Stimulated activated CD8-positive, alpha-beta memory T cell treated with anti-CD3 and anti-CD28 coated beads, Interleukin-7, amount 100 ng/mL, for 24 hours (primary cell): ENCODE data around the gene KRT83.
"Not testable (repeated sequence)": the region's sequence is repeated elsewhere in the genome, so short reads cannot be mapped to it uniquely, and the experiment has no call there.

Experiments
- DNase-seq: peaks from one replicate; pipeline ENCODE4 v3.0.0-alpha.2; 2020; ENCODE audit warnings: low read depth

The KRT83 gene

DNA sequence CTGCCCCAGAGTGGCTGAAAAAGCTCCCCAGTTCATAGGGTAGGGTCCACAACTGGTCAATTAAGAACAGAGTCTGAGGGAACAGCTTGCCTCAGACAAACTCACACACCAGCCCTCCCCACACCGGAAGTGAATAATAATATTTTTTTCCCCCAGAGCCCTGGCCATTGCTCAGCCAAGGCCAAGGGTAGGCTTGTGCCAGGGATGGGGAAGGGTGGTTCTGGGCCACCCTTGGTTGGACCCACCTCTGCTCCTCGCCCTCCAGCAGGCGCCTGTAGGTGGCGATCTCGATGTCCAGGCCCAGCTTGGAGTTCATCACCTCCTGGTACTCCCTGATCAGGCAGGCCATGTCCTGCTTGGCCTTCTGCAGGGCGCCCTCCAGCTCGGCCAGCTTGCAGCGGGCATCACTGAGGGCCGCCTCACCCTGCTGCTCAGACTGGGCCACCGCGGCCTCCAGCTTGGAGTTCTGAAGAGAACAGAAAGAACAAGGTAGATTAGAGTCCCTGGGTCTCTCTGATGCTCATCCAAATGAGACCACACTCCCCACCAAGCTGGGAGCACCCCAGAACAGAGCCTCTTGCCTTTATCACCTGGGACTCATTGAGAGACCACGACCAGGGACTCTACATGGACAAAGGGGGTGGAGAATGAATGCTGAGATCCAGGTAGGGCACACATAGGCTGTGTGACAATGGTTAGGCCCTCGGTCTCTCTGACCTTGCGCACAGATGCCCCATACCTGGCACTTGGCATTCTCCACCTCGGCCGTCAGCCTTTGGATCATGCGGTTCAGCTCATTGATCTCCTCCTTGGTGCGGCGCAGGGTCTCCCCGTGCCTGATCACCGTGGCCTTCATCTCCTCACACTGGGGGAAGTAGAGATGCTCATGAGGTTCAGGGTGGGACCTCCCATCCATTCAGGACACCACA is 34.1 kb downstream of the KRT83 start:
- DNase-seq = not testable (repeated sequence)

DNA sequence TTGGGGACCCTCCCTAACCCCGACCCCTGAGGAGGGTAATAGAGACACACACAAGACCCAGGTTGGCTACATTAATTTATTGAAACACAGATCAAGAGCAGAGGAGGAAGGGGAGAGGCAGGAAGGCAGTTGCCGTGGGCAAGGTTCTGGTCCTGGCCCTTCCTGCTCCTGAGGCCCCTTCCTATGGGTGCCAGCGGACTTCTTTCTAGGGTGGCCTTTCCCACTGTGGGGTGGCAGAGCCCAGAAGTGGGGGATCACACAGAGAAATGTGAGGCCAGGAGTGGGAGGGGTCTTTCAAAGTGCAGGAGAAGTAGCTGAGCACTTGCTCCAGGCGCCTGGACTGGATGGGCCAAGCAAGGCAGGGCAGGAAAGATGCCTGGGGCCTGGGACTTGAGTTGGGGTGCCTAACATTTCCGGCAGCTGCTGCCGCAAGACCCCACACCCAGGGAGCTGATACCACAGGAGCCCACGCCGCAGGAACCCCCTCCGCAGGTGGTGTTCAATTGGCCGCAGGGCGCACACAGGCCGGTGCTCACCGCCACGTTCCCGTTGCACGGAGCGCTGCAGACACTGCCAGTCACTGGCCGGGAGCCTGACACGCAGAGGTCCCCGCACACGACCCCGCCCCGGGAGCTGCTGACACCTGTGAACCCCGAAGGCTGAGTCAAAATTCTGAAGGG is 35.2 kb downstream of the KRT83 start:
- DNase-seq = no peak

DNA sequence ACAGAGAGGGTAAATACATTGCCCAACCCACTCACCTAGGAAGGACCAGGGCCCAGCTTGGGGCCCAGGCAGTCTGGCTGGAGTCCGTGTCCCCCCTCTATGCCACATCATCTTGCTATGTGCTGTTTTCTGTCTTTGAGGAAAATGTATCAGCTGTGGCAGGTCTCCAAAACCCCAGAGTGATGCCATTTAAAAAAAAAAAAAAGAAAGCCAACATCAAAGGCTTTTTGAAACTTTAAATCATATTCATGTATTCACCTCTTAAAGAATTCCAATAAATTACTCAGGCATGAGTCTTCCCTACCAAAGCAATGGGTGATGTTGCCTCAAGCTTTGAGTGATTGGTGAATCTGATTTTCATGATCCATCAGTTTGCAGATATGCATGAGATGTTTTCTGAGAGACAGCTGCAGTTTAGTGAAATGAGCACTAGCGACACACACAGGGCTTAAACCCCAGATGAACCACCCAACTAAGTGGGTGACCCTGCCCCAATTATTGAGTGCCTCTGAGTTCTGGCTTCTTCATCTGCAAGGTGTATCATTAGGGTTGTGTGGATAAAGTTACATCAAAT is 35.9 kb downstream of the KRT83 start:
- DNase-seq = no peak

DNA sequence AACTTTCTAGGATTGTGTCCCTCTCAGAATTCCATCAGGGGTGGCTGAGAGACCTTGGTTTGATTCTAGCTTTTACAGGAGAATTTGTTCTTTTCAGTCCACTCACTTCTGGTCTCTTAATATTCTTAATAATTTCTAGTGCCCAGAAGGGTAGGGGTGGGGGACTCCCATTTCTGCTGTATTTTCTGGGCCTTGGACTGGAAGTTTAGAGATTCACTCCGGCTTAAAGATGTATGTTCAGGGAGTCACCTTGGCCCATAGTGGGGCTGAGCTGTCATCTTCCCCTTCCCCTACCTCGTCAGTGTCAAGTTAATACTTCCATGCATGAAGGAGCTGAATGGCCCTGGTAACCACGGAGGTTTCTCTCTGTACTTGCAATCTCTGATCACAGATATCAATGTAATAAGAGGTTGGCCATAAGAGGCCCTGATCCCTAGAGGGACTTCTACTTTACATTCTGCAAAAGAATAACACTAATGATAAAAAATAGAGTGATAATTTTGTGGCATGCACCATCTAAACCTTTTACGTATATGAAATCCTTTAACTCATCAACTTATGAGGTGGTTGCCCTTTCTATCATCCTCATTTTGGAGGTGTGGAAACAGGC is 36.5 kb downstream of the KRT83 start:
- no peak for DNase-seq

DNA sequence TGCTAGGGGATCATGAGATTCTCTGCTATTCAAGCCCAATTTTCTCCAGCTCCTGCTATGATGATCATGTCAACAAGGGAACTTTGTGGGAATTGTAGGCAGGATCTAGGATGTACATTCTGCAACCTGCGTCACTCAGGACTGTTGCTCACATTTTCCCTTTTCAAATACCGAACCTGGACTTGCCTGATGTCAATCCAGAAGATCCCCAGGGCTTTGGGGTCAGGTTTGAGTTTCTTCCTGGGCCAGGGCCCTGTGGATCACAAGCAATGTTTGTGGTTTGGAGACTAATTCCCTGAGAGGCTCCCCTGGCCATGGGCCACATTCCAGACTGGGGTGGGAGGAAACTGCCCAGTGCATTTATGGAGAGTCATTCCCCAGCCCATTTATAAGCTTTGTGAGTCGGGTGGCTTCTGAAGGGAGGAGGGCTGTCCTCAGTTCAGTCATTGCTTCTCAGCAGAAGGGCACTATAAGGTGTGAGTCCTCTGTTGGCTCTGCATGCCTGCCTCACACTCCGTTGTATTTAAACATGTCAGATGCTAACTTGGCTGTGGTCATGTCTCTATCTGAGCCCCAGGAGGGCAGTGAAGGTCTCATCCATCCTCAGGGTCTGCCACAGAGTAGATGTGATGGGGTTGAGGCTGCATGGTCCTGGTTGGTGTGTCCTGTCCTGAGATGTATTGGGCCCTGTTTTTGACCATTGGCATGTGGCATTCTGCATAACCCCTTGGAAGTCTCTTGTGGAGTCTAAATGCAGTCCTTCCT is 40.2 kb downstream of the KRT83 start:
- no peak for DNase-seq

DNA sequence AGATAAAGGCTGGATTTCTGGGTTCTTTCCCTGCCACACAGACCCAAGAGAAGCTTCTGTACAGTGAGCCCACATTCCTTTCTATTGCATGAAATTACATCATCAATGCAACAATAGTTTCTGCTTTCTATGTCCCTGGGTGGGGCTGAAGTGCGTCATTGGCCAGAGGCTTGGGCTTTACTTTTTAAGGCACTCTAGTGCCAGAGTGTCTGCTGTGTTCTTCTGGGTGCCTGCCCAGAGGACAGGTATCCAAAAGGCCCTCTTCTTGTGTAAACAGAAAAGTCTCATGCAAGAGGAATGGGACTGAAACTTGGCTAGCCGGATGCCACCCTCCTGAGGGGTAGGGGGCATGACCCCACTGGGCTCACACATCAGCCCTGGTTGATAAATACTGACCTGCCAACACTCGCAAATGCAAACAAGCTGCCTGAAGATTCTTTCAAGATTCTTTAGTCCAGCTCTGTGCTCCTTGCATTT is 40.8 kb downstream of the KRT83 start:
- DNase-seq = no peak

DNA sequence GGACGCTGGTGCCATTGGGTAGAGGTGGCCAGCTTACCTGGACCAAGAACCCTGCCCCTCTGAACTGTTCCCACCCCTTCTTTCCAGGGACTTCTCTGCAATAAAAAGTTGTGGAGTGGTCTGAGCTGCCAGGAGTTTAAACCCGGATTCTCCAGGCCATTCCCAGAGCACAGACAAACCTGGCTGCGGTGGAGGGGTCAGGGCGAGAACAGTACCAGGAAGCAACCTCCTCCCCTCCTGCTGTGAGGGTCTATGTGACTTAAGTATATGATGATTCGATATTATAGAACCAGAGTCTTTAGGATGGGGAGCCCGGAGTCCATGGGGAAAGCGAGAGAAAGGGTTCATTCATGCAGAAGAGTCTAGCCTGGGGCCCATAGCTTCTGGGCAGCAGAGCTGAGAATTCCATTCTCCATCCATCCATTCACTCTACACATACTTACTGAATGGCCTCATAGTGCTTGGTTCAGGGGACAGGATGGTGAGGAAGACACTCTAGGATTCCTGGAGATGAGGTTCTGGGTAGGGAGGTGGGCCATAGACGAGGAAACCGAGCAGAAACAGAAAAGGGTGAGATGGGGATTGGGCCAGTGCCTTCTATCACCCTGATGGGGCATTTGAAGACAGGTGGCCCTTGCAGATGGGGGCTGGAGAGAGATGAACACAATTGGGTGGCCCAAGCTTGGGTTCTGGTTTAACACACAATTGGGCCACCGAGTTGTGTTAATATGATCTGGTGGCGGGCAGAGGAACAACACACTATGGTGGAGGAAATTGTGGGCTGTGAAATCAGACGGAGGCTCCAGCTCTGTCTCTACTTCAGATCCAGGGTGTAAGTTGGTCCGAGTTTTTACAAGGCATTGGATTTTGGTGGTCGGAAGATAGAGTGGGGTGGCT is 41.5 kb downstream of the KRT83 start:
- no peak for DNase-seq

DNA sequence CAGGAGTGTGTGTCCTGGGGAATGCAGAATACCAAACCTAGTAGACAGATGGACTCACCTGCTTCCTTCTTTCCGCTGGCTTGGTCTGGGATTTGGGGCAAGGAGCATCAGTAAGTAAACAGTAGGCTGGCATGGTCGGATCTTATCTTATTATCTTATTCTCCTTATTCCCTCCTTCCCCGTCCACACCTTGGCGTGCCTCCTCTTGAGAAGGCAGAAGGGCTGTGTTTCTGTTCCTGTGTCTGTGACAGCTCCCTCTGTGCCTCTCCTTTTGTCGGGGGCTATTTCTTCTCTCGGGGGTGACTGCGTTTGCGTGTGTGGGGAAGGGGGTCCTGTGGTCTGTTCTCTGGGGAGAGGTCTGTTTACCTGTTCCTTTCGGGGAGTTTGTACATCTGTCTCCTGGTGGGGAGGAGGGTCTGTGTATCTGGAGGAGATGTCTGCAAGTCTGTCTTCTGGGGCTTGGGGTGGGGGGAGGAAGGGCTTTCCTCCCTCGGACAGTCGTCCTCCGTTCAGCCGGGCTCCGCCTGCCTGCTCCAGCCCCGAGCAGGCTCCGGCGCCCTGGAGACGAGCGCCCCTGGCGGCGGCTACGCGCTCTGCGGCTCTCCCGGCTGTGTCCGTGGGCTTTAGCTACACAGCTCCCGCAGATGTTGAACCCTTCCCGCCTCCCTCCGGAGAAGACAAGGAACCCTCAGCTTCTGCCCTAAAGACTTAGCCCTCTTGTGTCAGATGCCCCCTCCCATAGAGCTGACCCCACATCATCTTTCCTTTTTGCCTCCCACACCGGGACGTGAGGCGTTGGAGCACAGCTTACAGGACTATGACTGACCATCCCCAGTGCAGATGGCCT is 42.4 kb downstream of the KRT83 start:
- DNase-seq = peak; percentile 57

DNA sequence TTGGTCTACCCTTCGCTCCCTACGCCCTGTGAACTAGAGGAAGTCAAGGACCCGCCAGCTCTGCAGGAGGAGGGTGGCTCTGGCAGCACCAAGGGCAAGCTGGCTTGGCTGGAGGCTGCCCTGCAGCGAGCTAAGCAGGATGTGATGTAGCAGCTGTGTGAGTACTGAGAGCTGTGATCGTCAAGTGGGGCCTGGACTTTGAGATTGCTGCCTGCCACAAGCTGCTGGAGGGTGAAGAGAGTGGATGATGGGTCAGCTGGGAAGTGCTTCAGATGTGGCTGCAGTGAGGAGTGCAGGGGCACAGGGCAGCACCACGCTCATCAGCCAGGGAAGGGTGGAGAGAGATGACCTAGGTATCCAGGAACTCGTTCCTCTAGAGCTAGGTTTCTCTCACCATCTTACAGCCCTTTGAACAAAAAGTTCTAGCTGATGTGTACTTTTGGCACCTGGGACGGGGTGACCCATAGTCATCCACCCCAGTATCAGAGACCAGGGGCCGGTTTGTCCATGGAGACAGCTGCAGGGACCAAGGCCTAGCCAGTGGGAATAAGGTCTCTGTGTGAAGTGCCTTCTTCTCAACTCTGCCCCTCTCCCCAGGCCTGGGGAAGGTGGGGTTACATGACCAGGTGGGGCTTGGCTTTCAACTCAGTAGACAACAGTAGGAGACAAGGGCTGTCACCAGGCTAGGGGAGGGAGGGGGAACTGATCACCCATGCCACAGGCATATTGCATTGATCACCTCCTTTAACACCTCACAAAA is 43.5 kb downstream of the KRT83 start:
- DNase-seq = no peak

DNA sequence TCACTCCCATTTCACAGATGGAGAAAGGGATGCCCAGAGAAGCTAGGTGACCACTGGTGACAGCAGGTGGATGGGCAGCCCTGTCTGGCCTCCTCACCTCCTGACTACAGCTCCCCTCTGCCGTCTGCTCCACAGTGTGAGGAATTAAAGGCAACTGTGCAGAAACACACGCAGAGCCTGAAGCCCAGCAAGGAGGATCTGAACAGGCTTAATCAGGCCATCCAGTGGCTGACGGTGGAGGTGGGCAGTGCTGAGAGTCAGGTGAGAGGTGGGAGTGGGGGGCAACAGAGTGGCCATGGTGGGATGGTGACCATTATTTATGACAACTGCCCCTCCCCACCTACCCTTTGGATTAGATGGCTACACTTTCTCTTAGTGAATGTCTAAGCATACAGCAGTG is 45.5 kb downstream of the KRT83 start:
- DNase-seq = no peak

DNA sequence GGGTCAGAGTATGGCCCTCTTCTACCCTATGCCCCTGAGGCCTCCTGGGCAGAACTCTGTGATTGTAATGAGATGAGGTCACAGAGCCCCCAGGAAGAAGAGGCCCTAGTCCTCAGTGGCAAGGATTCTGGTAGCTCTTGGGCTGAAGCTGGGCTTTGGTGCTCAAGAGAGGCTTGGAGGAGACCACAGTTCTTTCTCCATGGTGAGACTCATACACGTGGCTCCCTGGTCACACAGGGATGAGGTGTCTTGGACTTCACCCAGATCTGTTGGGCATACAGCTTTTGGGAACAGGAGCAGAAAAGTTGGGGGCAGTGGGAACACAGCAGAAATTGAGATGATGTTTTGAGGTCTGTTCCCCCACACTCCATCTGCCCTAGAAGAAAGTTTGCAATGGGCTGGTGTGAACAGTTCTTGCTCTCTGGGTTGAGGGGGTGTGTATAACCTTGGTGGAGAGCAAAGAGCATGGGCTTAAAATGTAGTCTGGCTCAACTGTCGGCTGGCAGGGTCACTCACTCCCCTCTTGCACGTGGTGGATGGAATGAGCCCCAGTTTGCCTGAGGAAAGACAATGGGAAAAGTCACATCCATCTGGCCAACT is 46.6 kb downstream of the KRT83 start, which contains the start of gene KRT86:
Gene KRT86, plus strand, starts transcription at position 125 of the 600 bp plus-strand sequence. CDS start 27,272 bp downstream, outside the sequence.
- DNase-seq = no peak

DNA sequence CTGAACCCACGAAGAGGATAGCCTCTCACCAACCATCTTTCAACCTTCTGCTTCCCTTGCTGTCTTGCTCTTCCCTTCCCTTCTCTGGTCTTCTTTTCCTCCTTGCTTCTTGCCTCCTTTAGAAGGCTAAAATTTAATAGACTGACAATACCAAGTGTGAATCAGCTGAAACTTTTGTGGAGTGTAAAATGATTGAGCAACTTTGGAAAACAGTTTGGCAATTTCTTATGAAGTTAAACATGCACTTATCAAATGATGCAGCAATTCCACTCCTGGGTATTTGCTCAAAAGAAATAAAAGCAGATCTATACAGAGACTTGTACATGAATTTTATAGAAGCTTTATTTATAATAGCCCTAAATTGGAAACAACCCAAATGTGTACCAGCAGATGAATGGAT is 50.0 kb downstream of the KRT83 start:
- no peak for DNase-seq

DNA sequence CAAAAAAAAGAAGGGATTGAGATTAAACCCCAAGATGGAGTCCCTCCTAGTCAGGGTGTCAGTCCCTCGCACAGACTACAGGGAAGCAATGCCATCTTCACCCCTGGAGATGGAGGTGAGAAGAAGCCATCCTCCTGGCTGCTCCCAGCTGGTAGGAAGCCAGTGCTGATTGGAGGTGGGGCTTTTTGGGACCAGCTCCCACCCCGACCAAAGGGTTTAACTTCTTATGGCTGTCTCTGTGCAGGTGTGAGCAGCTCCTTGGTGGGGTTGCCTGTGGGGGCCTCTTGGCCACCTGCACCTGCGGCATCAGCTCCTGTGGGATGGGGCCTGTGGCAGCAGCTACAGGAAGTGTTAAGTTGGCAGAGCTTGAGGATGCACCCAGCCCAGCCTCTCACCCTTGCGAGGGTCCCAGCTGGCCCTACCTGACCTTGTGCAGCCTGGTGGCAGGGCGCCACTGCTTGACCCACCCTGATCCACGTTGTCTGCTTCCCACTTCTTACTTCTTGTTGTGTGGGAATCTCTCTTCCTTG is 50.6 kb downstream of the KRT83 start:
- no peak for DNase-seq

DNA sequence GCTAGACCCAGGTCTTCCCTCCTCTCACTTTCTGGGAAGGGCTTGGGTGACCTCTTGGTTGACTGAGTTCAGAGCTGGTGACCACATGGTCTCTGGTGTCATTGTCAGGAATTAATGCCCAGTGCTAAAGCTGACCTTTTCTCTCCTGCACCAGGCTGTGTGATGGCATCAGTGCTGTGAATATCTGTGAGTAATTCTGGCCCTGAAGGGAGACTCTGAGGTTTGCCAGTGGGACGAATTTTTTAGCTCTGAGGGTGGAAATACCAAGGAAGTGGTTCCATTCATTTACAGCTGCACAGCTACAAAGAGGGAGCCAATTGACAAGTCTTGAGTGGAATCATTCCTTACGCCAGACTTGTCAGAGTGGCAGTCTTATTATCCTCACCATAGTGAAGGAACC is 53.0 kb downstream of the KRT83 start:
- no peak for DNase-seq

DNA sequence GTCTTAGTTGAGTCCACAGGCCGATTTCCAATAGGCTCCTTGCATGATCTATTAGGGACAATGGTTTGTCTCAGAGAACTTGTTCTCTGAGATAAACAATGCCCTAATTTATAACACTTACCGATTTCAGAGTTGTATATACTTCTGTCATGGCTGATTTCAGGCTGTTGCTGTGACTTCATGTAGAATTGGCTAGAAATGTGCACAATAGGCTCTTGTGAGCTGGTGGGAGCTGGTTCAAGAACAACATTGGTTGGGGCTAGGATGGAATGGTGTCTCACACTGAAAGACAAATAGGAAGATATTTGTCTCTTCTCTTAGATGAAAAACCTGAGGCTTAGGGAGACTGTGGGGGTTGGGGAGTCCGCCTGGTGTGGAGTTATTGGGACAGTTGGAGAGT is 53.5 kb downstream of the KRT83 start:
- DNase-seq = no peak

DNA sequence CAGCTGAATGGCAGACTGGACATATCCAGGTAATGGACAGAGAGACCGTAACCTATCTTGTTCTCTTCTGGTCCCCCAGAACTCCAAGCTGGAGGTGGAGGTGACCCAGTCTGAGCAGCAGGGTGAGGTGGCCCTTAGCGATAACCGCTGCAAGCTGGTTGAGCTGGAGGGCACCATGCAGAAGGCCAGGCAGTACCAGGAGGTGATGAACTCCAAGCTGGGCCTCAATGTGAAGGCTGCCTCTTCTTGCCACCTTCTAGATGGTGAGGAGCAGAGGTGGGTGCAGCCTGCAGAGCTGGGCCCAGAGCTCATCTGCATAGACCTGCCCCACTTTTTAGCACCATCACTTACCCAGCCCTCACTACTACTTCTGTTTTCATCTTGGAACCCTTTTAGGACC is 53.9 kb downstream of the KRT83 start:
- no peak for DNase-seq

DNA sequence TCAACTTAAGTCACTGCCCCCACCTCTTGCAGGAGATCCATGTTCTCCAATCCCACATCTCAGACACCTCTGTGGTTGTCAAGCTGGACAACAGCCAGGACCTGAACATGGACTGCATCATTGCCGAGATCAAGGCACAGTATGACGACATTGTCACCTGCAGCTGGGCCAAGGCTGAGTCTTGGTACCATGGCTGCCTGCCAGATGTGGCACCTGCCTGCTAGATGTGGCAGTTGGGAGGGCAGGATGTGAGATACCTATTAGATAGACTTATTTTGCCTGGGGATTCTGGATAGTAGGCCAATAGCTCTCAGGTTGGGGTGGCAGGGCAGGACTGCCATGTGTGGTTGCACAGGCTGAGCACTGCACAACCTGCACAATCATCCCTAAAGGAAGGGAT is 54.7 kb downstream of the KRT83 start:
- DNase-seq = no peak

DNA sequence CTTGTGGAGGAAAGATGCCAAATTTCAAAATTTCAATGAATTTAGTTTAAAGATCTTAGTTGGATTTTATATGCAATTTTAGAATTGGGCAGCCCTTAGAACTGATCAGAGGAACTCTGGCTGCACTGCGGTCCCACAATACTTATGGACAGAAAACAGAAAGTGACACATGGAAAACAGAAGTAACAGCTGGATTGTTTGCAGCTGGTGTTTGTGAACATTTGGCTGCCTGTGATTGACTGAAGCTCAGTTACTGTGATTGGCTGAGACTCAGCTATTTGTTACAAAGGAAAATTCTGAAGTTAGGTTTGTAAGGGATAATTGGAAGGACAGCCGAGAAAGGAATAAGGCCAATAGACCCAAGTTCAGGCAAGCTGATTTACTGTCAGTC is 56.8 kb downstream of the KRT83 start:
- no peak for DNase-seq
